Uterus (tissue), 4 donors: Measurements from ENCODE around the gene SKAP1. TPM values are rescaled to one million over a fixed set of nuclear protein-coding genes. Genes with fewer than 3 reads are reported as not detected.

Source experiments
- DNase-seq, 2 donors: peaks; one replicate each; pipeline ENCODE4 v3.0.0-alpha.2; 2019 to 2020
- H3K27ac ChIP-seq, 2 donors: fragments of 200-600 bp; sonication (generic); 1 replicate in 1 of 2; 2 replicates in 1 of 2; pipeline ENCODE4 v1.5.1; 2016 to 2018
- H3K27me3 ChIP-seq, 2 donors: fragments of 200-600 bp; sonication (generic); one replicate each; pipeline ENCODE4 v1.5.1; 2018 to 2019; ENCODE audit warnings: control low read depth in 1 of 2
- H3K36me3 ChIP-seq, 2 donors: fragments of 200-600 bp; sonication (generic); one replicate each; pipeline ENCODE4 v1.5.1; 2019; ENCODE audit warnings: control low read depth in 1 of 2
- H3K4me1 ChIP-seq, 2 donors: fragments of 200-600 bp; sonication (generic); one replicate each; pipeline ENCODE4 v1.5.1; 2018 to 2019; ENCODE audit warnings: control low read depth in 1 of 2
- H3K4me3 ChIP-seq, 2 donors: fragments of 200-600 bp; sonication (generic); 1 replicate in 1 of 2; 2 replicates in 1 of 2; pipeline ENCODE4 v1.5.1; 2018 to 2019; ENCODE audit warnings: mild to moderate bottlenecking in 1 of 2
- H3K9me3 ChIP-seq, 2 donors: fragments of 200-600 bp; sonication (generic); one replicate each; pipeline ENCODE4 v1.5.1; 2019; ENCODE audit warnings: control low read depth in 1 of 2
- POLR2A ChIP-seq, 2 donors: fragments of 450-650 bp; IDR thresholded peaks; one replicate each; pipeline ENCODE4 v1.6.1; 2016; ENCODE audit warnings: antibody characterized with exemption in 2 of 2, mild to moderate bottlenecking in 1 of 2, moderate library complexity in 1 of 2
- intact Hi-C: fragments of 100-400 bp; cut with DNase I; formaldehyde crosslinking; loops from one replicate; pipeline ENCODE4 v1.15.1; 2023; ENCODE audit warnings: low total_unique reads
- microRNA counts, 2 donors: library from miRNA; unstranded; fragments of <30 nt; microRNA quantifications; one replicate each; lab custom pipeline; 2016 to 2017
- microRNA-seq: library from miRNA; unstranded; fragments of <30 nt; microRNA quantifications from one replicate; pipeline ENCODE4, GENCODE V29; 2016; ENCODE audit warnings: borderline microRNAs expressed, borderline replicate concordance
- small RNA-seq: library from RNA; depleted of rRNA; stranded (forward); fragments of <200 nt; gene quantifications from one replicate; pipeline ENCODE3, GENCODE V24; 2016
- total RNA-seq, 4 donors: library from RNA; depleted of rRNA in 3 of 4; stranded (reverse); fragments of >200 nt in 3 of 4; gene quantifications; one replicate each; pipeline versions ENCODE4 v1.1.0 to v1.2.4, GENCODE V29; 2014 to 2023
- TF ChIP-seq, protein P1 (sequence below), 4 experiments: fragments of 200-600 bp in 2 of 4; fragments of 450-650 bp in 2 of 4; sonication (generic) in 2 of 4; IDR thresholded peaks; one replicate each; pipeline ENCODE4 v1.5.1; 2016 to 2019; ENCODE audit warnings: antibody characterized with exemption in 4 of 4, mild to moderate bottlenecking in 2 of 4, moderate library complexity in 1 of 4
- donor health status: DM: yes; HTN: yes; CAD: no.

The SKAP1 gene
- total RNA-seq, 4 donors from 2014 or later = 0.51 to 2.4 (median 1.9) TPM; not detected in 1

DNA sequence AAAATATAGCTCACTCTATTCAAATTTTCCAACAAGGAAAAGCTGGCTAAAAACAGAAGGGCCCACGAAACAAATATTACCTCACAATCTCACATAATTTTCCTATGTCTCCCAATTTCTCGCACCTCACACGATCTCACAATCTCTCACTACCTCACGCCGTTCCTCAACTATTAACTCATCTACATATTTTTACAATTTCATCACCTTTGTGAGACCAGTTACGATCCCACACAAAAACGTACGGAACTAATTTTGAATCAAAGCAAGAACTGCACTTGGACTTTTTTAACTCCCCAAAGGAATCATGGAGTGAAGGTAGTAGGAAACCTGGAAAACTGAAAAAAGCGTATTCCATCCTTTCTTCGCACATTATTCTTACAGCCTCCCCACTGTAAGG is 329.9 kb downstream of the SKAP1 start:
- TF ChIP-seq, protein P1, sequence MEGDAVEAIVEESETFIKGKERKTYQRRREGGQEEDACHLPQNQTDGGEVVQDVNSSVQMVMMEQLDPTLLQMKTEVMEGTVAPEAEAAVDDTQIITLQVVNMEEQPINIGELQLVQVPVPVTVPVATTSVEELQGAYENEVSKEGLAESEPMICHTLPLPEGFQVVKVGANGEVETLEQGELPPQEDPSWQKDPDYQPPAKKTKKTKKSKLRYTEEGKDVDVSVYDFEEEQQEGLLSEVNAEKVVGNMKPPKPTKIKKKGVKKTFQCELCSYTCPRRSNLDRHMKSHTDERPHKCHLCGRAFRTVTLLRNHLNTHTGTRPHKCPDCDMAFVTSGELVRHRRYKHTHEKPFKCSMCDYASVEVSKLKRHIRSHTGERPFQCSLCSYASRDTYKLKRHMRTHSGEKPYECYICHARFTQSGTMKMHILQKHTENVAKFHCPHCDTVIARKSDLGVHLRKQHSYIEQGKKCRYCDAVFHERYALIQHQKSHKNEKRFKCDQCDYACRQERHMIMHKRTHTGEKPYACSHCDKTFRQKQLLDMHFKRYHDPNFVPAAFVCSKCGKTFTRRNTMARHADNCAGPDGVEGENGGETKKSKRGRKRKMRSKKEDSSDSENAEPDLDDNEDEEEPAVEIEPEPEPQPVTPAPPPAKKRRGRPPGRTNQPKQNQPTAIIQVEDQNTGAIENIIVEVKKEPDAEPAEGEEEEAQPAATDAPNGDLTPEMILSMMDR (IDR thresholded peaks at IDR 0.05) = peak in 1 of 4 experiments; percentile 3
- no peak for TF ChIP-seq POLR2A (IDR thresholded peaks at IDR 0.05)
- Histone ChIP-seq H3K4me1 (peaks cover 0 to 3% of the 10 kb centered on the region in 2 donors), H3K4me3 (peak overlapping the region; percentile 93 to 97), H3K27me3 (no peaks in the 10 kb centered on the region), H3K36me3 (no peaks in the 10 kb centered on the region), H3K27ac (peak overlapping the region; percentile 92 to 96), H3K9me3 (no peaks in the 10 kb centered on the region)
- intact Hi-C loops = no loop called here
- no peak for DNase-seq

GRCh38 chr17:48095611-48096010 is 334.4 kb downstream of the SKAP1 start:
- Histone ChIP-seq H3K4me1 (no peaks in the 10 kb centered on the region), H3K9me3 (no peaks in the 10 kb centered on the region), H3K4me3 (no peak overlapping the region), H3K36me3 (no peaks in the 10 kb centered on the region), H3K27ac (no peak overlapping the region), H3K27me3 (no peaks in the 10 kb centered on the region)
- DNase-seq = no peak
- intact Hi-C loops = no loop called here
- TF ChIP-seq, protein P1 (IDR thresholded peaks at IDR 0.05) = no peak
- TF ChIP-seq POLR2A (IDR thresholded peaks at IDR 0.05) = no peak

DNA sequence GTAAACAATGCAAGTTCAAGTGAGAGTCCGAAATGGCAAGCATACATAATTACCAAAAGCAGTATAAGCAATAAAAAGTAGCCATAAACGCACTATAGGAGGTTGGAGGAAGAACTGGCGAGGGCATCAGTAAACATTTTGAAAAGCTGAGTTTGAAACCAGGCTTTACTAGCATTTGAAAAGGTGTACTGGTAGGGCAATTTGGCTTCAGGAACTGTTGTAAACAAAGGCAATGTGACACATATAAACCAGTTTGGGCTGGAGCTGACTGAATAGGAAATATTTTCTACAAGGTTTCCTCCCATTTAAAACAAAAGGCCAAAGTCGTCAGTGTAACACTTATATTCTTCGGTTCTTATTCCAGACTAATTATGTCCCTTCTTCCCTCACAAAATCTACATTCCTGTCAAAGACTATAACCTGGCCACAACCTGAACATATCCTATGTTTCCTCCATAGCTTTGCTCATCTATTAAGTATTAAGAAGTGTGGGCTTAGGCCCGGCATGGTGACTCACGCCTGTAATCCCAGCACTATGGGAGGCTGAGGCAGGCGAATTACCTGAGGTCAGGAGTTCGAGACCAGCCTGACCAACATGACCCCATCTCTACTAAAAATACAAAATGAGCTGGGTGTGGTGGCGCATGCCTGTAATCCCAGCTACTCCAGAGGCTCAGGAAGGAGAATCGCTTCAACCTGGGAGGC is 336.5 kb downstream of the SKAP1 start:
- intact Hi-C loops = no loop called here
- Histone ChIP-seq H3K27ac (no peak overlapping the region), H3K9me3 (no peaks in the 10 kb centered on the region), H3K36me3 (no peaks in the 10 kb centered on the region), H3K4me3 (no peak overlapping the region), H3K27me3 (no peaks in the 10 kb centered on the region), H3K4me1 (no peaks in the 10 kb centered on the region)
- no peak for DNase-seq
- TF ChIP-seq, protein P1 (IDR thresholded peaks at IDR 0.05) = no peak
- no peak for TF ChIP-seq POLR2A (IDR thresholded peaks at IDR 0.05)

DNA sequence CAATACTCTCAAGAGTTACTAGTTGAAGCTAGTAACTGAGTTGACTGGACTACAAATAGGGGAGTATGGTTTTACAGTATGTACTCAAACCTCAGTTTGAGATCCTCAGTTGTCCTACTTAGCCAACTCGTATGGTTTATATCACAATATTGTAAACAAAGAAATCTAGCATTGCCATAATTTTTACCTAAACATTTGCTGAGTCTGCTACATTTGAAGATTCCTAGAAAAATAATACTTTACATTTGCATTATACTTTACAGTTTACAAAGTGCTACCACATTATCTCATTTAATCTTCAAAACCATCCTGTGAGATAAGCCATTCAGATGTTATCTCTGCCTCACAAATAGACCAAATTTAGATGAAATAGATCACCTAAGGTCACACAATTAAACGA is 345.1 kb downstream of the SKAP1 start:
- Histone ChIP-seq H3K4me3 (no peak overlapping the region), H3K36me3 (no peaks in the 10 kb centered on the region), H3K9me3 (no peaks in the 10 kb centered on the region), H3K4me1 (no peaks in the 10 kb centered on the region), H3K27me3 (no peaks in the 10 kb centered on the region), H3K27ac (no peak overlapping the region)
- DNase-seq = no peak
- intact Hi-C loops = no loop called here
- TF ChIP-seq, protein P1 (IDR thresholded peaks at IDR 0.05) = no peak
- TF ChIP-seq POLR2A (IDR thresholded peaks at IDR 0.05) = no peak

MicroRNAs within 50 kb of the gene (microRNA counts, 767-probe panel; counts per million panel counts)
- microRNA hsa-miR-1203 (lab: Ali Mortazavi, UCI) = 0 counts per million in 2 donors

Small RNA genes within 50 kb of the gene (microRNA-seq; reads per million reads assigned to microRNA genes)
- gene MIR1203 = not detected

Small RNA genes within 50 kb of the gene (small RNA-seq; reads per million reads assigned to genes)
- gene MIR1203 = not detected
- gene RF00012 = not detected
- gene RF00019 = not detected
- gene RNU6-1152P = not detected
- not detected for gene RNU6-1201P

Other genes with a start within 250 kb of the SKAP1 start
- not detected for gene HOXB1, start 100.8 kb upstream of the SKAP1 start, total RNA-seq
- 10 to 100 TPM in 3 of 4 donors, 1 to 10 TPM in 1; 4.6 to 24.4 (median 17.4) TPM for gene HOXB2, start 114.9 kb upstream of the SKAP1 start, total RNA-seq
- gene HOXB4, start 148.1 kb upstream of the SKAP1 start, total RNA-seq = 1 to 10 TPM in 2 of 4 donors, under 1 TPM in 1, not detected in 1; 0.88 to 6.9 (median 5.5) TPM
- 10 to 100 TPM; 10.6 to 30.0 (median 18.0) TPM for gene HOXB3, start 160.0 kb upstream of the SKAP1 start, total RNA-seq
- 1 to 10 TPM in 1 of 4 donors, under 1 TPM in 2, not detected in 1; 0.55 to 2.5 (median 0.59) TPM for gene HOXB5, start 163.6 kb upstream of the SKAP1 start, total RNA-seq
- 10 to 100 TPM in 1 of 4 donors, 1 to 10 TPM in 1, under 1 TPM in 1, not detected in 1; 0.88 to 18.2 (median 7.3) TPM for gene HOXB6, start 174.8 kb upstream of the SKAP1 start, total RNA-seq
- 1 to 10 TPM in 3 of 4 donors, not detected in 1; 1.0 to 6.9 (median 3.5) TPM for gene HOXB7, start 180.8 kb upstream of the SKAP1 start, total RNA-seq
- gene HOXB8, start 185.1 kb upstream of the SKAP1 start, total RNA-seq = 1 to 10 TPM in 2 of 4 donors, under 1 TPM in 1, not detected in 1; 0.29 to 9.5 (median 1.9) TPM
- gene HOXB9, start 196.1 kb upstream of the SKAP1 start, total RNA-seq = 1 to 10 TPM in 1 of 4 donors, under 1 TPM in 1, not detected in 2; 0.43 to 1.0 TPM